Peyer's patch (tissue), 4 donors: ENCODE data around the gene GRID2.

Experiments
- CTCF ChIP-seq, 6 experiments: fragments of 450-650 bp in 4 of 6; fragments of 200-600 bp in 2 of 6; sonication (generic) in 1 of 6; IDR thresholded peaks; one replicate each; pipeline ENCODE4 v1.5.1; 2017 to 2019; ENCODE audit warnings: antibody characterized with exemption in 6 of 6, mild to moderate bottlenecking in 3 of 6, moderate library complexity in 1 of 6
- POLR2A ChIP-seq, 2 donors: fragments of 450-650 bp; IDR thresholded peaks; one replicate each; pipeline ENCODE4 v1.5.1; 2017; ENCODE audit warnings: antibody characterized with exemption in 2 of 2, mild to moderate bottlenecking in 2 of 2, moderate library complexity in 2 of 2

GRCh38 chr4:93072292-93072691 is 768.5 kb downstream of the GRID2 start:
- TF ChIP-seq CTCF (IDR thresholded peaks at IDR 0.05) (no peak), POLR2A (IDR thresholded peaks at IDR 0.05) (no peak)
